GM12892 (cell line): ENCODE results near the gene ACSF3.

Source experiments
- DNase-seq: peaks from one replicate; pipeline ENCODE4 v3.0.0; 2011; ENCODE audit not compliant: insufficient read length
- FAIRE-seq: peaks from 2 replicates; lab custom pipeline; 2011; peaks lifted over from hg19 to GRCh38; lab: Jason Lieb, UNC
- POLR2A ChIP-seq: IDR thresholded peaks from 2 replicates; pipeline ENCODE4 v1.6.1; 2011; ENCODE audit warnings: low read depth, low read length, control low read depth
- POLR2AphosphoS5 ChIP-seq: IDR thresholded peaks from 2 replicates; pipeline ENCODE4 v1.6.1; 2011; ENCODE audit warnings: low read depth, low read length, control low read depth
- TAF1 ChIP-seq: IDR thresholded peaks from 2 replicates; pipeline ENCODE4 v1.6.1; 2011; ENCODE audit warnings: low read depth, mild to moderate bottlenecking, control low read depth, low read length, borderline replicate concordance

The ACSF3 gene

DNA sequence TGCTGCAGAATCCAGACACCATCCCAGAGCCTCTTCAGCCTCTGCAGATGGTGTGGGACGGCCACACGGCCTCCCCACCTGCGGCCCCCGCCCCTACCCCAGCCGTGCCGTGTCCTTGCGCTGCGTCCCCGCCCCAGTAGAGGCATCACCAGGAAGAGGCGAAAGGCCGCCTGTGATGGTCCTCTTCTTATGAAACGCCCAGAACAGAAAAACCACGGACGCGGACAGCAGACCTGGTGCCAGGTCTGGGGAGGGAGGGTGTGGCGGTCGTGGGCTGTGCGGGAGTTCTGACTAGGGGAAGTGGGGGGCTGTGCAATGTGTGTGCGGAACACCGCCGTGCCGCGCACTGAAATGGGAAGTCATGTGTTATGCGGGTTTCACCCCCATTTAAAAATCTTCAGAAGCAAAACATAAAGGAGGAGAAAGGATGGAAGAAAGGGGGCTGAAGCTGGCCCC lies 25.5 kb downstream of the ACSF3 start:
- FAIRE-seq (no peak), DNase-seq (no peak)
- TF ChIP-seq POLR2A = no peak
- no peak for TF ChIP-seq POLR2AphosphoS5
- TF ChIP-seq TAF1 = no peak

DNA sequence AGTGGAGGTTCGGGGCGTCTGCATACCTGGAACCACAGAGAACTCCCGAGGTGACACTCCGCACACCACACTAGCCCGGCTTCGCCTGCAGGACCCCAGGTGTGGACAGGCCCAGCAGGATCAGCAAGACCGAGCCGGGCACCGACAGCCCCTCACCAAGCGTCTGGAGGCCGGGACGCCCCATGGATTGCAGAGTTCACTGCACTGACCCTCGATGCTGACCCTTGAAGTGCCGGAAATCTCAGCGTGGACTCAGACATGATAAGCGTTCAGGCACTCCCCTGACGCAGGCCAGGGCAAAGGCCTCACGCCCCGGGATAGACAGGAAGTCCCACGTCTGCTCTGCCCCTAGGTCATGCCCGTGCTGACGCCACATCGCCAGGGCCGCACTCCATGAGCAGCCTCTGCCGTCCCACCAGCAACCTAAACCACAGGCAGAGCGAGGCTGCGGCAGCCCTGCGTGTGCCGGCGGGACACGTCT lies 26.0 kb downstream of the ACSF3 start:
- TF ChIP-seq TAF1 = no peak
- no peak for TF ChIP-seq POLR2A
- TF ChIP-seq POLR2AphosphoS5 = no peak
- DNase-seq (no peak), FAIRE-seq (no peak)

DNA sequence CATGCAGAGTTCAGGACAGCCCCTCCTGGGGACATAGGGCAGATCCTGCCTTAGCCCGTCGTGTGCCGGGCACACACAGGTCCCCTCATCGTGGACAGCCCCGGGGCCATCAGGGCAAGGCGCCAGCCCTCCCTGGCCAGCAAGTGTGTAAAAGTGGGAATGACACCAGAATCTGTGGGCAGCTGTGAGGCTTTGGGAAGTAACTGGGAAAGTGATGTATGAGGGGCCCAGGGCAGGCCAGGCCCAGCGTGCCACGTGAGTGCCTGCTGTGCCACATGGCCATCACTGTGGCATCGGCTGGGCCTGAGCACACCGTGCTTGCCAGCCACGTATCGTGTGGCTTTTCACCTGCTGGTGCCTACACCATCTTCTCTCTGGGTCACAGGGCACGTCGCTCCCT lies 26.6 kb downstream of the ACSF3 start:
- FAIRE-seq (no peak), DNase-seq (no peak)
- TF ChIP-seq POLR2AphosphoS5 = no peak
- TF ChIP-seq POLR2A = no peak
- TF ChIP-seq TAF1 = no peak

DNA sequence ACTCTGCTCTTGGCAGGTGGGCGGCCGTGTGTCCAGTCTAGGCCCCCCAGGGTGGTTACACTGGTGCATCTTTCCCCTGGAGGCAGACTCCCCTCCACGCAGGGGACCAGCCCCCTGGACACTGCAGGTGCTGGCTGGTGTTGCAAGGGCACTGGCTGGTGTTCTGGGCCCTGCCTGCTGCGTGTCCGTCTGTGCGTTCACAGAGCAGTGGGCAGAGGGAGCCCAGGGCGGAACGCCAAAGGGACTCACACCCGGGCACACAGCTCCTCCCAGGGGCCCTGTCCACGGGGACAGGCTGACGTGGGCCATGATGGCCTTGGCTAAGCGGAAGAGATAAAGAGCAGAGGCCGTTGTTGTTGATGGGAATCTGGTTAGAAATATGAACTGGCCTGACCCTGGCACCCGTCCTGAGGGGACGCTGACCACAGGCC lies 27.3 kb downstream of the ACSF3 start:
- no peak for TF ChIP-seq POLR2AphosphoS5
- no peak for TF ChIP-seq POLR2A
- DNase-seq (no peak), FAIRE-seq (no peak)

DNA sequence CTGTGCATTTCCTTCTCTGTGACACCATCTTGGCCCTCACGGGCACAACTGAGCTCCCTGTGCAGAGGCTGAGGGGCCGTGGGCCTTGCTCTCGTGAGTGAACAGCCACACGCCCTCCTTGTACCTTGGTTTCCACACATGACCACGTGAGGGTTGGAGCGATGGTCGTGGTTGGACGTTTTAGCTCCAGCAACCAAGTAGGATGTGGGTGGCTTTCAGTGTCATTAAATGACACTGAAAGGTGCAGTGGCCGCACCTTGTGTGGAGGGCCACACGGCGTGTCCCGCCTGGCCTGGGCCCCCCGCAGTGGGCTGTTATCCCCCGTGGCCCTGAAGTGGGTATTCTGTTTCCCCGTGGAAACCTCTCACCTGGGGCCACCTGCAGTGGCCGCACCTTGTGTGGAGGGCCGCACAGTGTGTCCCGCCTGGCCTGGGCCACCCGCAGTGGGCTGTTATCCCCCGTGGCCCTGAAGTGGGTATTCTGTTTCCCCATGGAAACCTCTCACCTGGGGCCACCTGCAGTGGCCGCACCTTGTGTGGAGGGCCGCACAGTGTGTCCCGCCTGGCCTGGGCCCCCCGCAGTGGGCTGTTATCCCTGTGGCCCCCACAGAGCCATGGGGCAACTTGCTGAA lies 28.2 kb downstream of the ACSF3 start:
- FAIRE-seq (no peak), DNase-seq (no peak)
- TF ChIP-seq POLR2AphosphoS5 (no peak), TAF1 (no peak), POLR2A (no peak)

DNA sequence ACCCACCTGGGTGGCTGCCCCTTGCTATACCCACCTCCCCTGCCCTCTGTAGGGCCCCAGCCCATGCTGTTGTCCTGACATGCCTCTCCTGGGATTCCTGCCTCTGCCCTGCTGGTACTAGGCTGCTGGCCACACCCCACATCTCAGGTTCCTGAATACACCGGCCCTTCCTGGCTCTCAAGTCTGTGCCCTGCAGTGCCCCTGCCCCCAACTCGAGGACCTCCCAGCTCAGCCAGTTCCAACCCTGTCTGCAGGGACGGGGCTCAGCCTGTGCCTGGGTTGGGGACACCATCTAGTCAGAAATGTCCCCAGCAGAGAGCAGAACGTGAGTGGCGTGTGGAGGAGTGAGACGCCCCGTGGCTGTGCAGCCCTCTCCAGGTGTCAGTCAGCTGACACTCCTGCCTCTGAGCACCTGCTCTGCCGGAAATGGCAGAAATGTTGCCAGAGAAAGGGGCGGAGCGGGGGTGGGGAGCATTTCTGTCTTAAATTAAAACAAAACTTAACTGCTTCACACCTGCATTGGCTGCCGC lies 28.7 kb downstream of the ACSF3 start:
- FAIRE-seq = no peak
- TF ChIP-seq POLR2A = no peak
- TF ChIP-seq POLR2AphosphoS5 = no peak
- TF ChIP-seq TAF1 = no peak
- DNase-seq = peak; percentile 79

DNA sequence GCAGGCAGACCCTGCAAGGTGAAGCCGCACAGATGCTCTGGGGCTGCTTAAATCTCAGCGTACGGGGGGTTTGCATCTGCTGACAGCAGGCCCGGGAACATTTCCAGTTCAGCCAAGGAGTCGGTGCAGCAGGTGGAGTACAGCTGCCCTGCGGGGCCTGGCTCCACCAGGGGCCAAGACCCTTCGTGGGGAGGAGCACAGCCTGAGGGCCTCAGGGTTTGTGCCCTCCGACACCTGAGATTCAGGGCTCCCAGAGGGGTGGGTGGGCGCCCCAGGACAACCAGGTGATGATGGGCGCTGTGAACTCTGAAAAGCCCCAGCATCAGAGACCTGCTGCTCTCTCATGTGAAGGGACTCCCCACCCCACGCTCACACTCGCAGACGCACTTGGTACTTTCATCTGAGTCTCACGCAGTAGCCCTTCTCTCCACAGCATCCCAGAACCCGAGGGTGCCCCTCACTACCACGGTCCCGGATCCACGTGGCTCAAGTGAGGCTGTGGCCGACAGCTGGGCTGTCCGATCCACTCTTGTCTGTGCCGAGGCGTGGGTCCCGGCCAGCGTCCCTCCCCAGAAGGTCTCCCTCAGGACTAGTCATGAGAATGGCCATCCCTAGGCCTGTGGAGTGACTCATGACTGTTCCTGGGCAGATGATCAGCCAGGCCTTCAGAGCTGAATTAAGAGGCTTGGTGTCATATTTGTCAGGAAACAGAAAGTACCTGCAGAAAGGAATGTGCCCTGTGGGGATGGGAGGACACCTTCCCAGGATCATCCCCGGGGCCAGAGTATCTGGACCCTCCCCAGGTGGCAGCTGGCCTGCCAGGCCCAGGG lies 29.6 kb downstream of the ACSF3 start:
- no peak for TF ChIP-seq TAF1
- no peak for TF ChIP-seq POLR2AphosphoS5
- TF ChIP-seq POLR2A = no peak
- DNase-seq (no peak), FAIRE-seq (no peak)

DNA sequence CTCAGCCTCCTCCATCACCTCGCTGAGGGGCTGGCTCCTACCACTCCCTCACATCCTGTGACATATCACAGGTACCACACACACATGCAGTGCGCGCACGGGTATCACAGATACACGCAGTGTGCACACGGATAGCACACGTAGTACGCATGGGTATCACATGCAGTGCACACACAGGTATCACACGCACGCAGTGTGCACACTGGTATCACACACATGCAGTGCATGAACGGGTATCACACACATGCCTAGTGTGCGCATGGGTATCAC lies 30.1 kb downstream of the ACSF3 start:
- FAIRE-seq = no peak
- no peak for DNase-seq
- TF ChIP-seq POLR2A (no peak), TAF1 (no peak), POLR2AphosphoS5 (no peak)

DNA sequence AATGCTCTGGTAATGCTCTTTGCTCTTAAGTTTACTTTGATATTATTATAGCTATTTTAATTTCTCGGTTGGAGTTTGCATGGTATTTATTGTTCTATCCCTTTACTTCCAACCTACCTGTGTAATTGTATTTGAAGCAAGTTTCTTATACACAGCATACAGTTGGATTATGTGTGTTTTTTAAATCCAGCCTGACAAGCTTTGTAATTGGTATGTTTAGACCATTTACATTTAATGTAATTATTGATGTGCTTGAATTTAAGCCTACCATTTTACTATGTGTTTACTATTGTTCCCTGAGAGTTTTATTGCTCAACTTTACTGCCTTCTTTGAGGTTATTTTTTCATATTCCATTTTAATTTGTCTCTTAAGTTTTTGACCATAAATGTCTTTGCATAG lies 35.7 kb downstream of the ACSF3 start:
- TF ChIP-seq POLR2A = no peak
- no peak for TF ChIP-seq POLR2AphosphoS5
- TF ChIP-seq TAF1 = no peak
- FAIRE-seq (no peak), DNase-seq (no peak)

DNA sequence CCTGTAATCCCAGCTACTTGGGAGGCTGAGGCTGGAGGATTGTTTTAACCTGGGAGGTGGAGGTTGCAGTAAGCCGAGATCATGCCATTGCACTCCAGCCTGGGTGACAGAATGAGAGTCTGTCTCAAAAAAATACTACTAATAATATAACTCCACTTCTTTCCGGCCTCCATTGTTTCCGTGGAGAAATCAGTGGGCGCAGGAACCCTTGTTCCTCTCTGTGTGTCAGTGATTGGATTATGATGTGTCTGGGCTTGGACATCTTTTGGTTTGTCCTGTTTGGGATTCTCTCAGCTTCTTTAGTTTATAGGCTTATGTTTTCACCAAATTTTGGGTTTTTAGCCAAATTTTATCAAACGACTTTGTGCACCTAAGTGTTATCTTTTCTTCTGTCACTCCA lies 36.8 kb downstream of the ACSF3 start:
- TF ChIP-seq POLR2A (no peak), POLR2AphosphoS5 (no peak), TAF1 (no peak)
- FAIRE-seq = no peak
- DNase-seq = no peak

DNA sequence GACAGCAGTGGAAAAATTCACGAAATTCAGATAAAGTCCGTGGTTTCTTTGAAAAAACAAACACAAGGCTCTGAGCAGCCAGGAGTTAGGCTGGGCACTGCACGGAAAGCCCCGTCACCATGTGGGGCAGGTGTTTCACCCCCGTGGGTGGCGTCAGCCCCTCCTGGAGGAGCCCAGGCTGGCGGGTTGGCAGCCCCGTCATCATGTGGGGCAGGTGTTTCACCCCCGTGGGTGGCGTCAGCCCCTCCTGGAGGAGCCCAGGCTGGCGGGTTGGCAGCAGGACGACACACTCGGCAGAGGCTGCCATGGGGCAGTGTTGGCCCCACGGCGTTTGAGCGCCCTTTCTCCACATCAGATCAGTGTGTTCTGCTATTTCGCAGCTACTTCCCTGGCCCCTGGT lies 38.1 kb downstream of the ACSF3 start:
- FAIRE-seq (peak; percentile 58), DNase-seq (no peak)
- TF ChIP-seq POLR2A = no peak
- no peak for TF ChIP-seq TAF1
- no peak for TF ChIP-seq POLR2AphosphoS5
